HG03558 (cell line): Measurements from ENCODE around the gene LCN6.
A peak's percentile ranks its signal among the peaks of the same experiment; 100 is the strongest.
"Not testable (repeated sequence)": the region's sequence is repeated elsewhere in the genome, so short reads cannot be mapped to it uniquely, and the experiment has no call there.

Experiments
- ATAC-seq: cut with Tn5 transposase; IDR thresholded peaks from one replicate; pipeline ENCODE4 v1.9.1; 2021; ENCODE audit warnings: moderate number of reproducible peaks; ENCODE audit not compliant: unreplicated experiment; ENCODE audit errors: extremely low read depth

The LCN6 gene

DNA sequence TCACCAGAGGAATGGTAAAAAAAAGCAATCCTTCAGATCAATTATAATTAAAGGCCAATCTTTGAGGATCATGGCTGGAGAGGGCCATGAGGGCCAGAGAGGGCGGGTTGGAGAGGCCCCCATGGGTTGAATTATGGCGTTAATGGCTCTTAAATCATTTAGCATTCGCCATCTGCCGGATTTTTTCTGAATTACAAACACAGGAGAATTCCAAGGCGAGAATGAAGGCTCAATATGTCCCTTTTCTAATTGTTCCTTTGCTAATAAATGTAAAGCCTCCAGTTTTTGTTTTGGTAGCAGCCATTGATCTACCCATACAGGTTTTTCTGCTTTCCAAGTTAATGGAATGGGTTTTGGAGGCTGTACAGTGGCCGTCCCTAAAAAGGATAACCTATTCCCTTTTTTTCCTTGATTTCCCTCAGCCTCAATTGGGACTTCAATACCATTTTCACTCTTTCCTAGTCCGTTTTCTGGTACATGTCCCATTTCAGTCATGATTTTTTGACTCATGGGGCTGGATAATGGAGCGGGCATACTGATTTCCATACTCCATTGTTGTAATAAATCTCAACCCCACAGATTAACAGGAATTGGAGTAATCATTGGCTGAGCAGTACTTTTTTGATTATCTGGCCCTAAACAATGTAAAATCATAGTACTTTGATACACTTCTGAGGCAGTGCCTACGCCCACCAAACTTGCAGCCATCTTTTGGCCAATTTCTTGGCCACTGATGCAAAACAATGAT lies 36.1 kb upstream of the LCN6 start:
- no peak for ATAC-seq

DNA sequence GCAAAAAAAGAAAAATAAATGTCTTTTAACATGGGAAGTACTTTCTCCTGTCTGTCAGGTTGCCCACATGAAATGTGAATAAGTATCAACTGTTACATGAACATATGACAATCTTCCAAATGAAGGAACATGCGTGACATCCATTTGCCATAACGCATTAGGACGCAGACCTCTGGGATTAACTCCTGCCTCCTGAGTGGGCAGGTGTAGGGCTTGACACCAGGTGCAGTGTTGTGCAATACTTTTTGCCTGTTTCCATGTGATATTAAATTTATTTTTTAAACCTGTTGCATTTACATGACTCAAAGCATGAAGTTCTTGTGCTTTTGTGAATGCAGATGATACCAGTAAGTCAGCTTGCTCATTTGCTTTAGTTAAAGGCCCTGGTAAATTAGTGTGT lies 34.1 kb upstream of the LCN6 start:
- no peak for ATAC-seq

DNA sequence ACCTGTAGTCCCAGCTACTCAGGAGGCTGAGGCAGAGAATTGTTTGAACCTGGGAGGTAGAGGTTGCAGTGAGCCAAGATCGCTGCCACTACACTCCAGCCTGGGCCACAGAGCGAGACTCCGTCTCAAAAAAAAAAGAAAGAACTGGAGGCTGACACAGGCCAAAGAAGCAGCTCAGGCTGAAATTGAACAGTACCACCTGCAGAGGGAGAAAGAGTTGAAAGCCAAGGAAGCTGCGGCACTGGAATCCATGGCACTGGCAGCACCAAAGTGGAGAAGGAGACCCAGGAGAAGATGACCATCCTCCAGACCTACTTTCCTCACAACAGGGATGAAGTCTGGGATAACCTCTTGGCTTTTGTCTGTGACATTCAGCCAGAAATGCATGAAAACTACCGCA lies 31.5 kb upstream of the LCN6 start:
- no peak for ATAC-seq

DNA sequence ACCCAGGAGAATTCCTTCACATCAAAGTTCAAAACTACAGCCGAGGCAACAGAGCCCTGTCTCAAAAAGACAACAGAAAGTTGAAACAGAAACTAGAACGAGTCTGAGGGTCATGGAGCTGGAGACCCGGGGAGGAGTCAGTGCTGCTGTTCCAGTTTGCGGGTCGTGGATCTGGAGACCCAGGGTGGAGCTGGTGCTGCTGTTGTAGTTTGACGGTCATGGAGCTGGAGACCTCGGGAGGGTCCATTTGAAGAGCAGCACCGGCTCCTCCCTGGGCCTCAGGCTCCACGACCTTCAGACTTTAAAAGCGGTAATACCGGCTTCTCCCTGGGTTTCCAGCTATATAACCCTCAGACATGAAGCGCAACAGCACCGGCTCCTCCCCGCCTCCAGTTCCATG lies 29.0 kb upstream of the LCN6 start:
- ATAC-seq, result no peak

DNA sequence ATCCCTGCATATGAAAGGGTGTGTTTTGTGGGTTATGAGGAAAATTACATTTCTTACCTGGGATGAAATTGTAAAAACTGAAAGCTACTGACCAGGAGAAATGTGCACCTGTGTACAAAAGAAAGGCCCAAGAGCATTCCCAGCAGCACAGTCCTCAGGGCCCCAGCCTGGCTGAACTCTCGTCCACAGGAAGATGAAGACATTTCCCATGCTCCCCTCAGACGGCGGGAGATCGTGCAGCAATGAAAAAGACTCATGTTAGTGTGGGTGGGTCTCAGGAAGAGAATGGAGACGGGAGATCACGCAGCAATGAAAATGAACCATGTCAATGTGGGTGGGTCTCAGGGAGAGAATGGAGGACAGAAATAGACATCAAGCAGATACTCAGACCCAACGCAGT lies 28.6 kb upstream of the LCN6 start:
- ATAC-seq, result no peak

DNA sequence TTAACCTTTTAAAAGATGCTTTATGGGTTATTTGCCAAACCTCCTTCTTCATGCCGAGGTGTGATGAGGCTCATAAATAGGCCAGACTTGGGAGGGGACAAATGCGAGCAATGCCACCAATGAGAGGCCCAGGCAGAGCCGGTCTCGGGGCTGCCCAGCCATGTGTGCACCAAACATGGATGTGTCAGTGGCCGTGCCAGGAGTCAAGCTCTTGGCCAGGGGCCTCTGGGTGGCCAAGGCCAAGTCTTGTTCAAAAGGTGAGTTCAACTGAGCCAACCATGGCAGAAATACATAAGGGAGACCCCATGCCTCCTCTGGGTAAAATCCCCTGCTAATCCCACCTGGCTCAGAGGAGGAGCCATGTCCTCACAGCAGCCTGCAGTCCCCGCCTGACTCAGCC lies 26.9 kb upstream of the LCN6 start:
- ATAC-seq, result no peak

DNA sequence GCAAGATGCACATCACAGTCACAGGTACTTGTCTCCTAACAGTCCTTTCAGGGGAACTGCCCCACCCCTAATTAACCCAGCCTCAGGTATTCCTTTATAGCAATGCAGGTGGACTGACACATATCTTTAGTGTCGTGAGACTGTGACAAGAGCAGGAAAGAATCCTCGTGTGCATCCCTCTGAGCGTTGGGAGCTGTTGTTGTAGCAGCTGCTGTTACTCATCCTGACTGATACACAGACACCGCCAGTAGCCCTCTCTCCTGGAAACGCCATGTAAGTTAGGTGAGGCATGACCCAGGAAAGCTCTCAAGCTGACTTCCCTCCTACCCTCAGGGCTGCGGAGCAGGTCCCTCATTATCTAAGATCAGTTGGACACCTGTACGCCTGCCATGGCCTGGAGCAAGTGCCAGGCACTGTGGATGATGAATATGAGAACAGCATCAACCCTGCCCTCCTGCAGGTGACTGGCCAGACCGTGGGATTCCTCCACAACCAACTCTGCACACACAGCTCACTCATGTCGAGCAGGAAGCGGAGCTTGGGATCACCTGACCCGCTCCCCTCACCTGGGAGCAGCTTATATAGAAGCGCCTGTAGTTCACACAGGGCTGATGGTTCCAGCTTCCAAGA lies 26.2 kb upstream of the LCN6 start:
- ATAC-seq, result no peak

DNA sequence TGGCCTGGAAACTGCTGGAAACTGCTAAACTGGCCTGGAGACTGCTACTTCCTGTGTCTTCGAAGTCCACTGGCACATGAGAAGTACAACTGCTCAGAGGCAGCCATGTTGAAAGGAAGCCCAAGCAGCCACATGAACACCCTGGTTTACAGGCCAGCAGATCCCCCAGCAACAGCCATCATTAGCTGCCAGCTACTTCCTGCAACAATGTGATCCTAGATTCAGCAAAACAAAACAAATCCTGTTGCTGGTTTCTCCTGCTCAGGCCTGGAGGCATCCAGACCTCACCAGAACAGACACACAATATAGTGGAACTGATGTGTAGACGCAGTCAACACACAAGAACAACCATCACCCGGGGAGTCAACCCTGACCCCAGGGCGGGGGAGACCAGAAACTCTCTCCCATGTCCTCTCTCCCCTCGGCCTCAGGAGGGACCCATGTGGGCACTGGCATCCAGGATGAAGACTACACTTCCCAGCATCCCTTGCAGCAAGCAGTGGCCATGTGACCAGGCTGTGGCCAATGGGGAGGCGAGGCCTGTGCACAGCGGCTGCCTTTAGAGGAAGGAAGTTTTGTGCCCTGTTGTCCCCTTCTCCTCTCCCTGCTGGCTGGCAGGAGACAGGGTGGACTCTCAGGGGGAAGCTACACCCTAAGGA lies 25.2 kb upstream of the LCN6 start:
- ATAC-seq, result no peak

DNA sequence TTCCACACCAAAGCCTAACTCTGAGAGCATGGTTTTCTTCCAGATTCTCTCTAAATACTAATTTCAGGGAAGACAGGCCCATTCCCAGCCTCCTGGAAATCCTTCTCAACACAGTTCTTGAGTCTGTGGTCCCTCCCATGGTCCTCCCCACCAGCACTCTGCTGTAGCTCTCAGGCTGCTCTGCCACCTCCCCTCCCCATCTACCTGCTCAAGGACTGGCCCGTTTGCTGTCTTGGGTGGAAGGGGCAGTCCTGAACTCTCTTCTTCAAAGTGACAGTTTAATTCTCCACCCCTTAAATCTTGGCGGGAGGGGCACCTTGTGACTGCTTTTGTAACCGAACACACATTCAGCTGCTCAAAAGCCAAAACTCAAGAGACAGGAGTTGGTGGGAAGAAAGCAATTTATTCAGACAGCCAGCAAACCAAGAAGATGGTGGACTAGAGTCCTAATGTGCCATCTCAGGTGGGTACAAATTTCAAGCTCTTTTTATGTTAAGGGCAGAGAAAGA lies 23.6 kb upstream of the LCN6 start:
- ATAC-seq, result no peak

DNA sequence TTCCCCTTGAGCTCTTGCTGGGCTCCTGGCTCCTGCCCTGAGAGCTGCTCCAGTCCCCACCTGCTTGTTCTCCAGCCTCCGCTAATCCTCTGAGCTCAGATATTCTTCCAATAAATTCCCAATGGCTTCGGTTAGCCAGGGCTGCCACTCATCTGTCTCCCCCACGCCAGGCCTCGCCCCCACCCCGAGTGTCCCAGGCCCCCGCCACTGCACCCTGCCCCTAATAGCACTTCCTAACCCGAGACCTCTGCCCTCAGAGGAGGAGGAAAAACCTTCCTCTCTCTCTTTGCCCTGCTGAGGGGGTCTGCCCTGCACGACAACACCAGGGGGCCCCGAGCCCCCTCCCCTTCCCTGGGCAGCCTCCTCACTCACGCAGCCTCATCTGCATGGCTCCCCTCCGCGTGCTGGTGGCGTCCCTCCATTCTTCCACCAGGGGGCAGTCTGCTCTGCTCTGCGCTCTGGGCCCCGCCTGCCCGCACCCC lies 21.4 kb upstream of the LCN6 start:
- no peak for ATAC-seq

DNA sequence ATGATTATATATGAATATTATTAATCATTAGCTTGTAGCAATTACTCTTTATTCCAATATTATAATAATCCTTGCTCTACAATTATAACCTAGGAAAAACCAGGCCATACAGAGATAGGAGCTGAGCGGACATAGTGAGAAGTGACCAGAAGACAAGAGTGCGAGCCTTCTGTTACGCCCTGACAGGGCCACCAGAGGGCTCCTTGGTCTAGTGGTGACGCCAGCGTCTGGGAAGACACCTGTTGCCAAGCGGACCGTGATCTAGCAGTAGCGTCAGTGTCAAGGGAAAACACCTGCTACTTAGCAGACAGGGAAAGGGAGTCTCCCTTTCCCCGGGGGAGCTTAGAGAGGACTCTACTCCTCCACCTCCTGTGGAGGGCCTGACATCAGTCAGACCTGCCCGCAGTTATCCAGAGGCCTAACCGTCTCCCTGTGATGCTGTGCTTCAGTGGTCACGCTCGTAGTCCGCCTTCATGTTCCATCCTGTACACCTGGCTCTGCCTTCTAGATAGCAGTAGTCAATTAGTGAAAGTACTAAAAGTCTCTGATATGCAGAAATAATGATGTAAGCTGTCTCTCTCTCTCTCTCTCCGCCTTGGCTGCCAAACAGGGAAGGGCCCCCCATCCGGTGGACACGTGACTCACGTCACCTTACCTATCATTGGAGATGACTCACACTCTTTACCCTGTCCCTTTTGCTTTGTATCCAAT lies 18.2 kb upstream of the LCN6 start:
- not testable (repeated sequence) for ATAC-seq

DNA sequence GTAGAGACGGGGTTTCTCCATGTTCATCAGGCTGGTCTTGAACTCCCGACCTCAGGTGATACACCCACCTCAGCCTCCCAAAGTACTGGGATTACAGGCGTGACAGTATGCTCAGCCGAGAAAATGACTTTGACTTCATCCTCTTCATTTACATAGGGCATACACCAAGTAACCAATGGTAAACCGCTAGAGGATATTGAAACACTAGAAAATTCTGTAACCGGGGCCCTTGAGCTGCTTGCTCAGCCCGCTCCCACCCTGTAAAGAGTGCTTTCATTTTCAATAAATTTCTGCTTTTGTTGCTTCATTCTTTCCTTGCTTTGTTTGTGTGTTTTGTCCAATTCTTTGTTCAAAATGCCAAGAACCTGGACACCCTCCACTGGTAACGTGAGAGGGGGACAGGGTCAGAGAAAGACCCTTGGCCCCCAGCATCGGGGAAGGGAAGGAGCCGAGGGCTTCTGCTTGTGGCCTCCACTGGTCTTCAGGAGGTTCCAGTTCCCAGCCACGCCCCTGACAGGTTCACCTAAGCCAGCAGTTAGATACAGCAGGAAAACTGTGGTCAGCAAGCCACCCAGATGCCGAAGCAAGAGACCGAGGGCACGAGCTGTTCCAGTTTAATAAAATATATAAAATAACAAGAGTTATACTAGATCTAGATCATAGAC lies 17.6 kb upstream of the LCN6 start:
- ATAC-seq, result peak; percentile 44

DNA sequence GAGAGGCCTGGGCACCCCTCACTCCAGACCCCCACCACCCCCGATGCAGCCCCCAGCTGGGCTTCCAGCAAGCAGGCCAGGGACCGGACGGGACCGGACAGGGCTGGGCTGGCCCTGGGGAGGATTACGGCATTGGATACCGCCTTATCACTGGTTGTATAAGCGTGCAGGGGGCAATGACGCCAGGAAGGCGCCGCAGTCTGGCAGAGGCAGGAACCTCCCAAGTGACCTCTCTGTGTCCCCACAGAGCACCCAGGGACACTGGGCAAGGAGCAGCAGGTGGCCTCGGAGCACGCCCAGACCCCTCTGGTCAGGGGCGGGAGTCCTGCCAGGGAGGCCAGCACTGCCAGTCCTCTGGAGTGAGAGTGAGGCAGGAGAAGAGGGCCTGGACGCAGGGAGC lies 16.7 kb upstream of the LCN6 start:
- no peak for ATAC-seq

DNA sequence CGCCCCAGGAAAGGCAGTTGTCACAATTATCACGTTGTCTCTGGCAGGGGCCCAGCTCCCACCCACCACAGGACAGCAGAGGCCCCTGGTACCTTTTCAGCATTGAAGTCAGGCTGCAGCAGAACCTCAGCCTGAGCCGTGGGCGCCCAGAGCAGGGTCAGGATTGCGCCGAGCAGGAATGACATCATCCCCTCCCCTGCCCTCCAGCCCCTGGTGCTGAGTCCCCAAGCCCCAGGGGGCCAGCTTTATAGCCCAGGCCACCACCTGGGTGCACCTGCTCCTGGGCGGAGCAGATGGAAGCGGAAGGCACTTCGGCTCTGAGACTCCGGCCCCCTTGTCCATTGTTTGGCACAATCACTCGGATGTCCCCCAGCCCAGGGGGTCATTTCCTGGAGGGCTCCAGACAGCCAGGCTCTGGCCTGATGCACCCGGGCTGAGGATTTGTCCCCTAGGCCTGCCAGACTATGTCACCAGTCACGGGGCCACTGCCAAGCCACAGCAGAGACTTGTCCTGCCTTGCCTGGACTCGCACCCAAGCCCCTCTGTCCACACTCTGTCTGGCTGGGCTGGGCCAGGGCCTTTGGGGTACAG lies 16.1 kb upstream of the LCN6 start, which contains the start of gene LCN15:
Gene LCN15 (minus strand): TSS at position 218 of the 591 bp plus-strand sequence. CDS start 30 bp downstream, at position 188.
- ATAC-seq, result no peak

DNA sequence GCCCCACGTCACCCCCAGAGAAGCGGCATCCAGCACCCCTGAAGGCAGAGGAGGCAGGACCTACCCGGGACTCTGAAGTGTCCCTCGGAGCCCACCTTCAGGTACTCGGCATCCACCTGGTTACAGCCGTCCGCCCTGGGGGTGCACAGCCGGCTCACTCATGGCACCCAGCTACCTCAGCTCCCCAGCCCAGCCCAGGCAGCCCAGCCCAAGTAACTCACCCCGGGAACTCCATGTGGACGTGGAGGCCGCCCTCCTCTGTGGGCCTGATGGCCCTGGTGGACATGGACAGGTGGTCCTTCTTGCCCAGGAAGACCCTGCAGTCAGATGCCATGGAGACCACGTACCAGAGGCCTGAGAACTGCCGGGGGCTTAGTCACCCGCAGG lies 15.3 kb upstream of the LCN6 start:
- no peak for ATAC-seq

DNA sequence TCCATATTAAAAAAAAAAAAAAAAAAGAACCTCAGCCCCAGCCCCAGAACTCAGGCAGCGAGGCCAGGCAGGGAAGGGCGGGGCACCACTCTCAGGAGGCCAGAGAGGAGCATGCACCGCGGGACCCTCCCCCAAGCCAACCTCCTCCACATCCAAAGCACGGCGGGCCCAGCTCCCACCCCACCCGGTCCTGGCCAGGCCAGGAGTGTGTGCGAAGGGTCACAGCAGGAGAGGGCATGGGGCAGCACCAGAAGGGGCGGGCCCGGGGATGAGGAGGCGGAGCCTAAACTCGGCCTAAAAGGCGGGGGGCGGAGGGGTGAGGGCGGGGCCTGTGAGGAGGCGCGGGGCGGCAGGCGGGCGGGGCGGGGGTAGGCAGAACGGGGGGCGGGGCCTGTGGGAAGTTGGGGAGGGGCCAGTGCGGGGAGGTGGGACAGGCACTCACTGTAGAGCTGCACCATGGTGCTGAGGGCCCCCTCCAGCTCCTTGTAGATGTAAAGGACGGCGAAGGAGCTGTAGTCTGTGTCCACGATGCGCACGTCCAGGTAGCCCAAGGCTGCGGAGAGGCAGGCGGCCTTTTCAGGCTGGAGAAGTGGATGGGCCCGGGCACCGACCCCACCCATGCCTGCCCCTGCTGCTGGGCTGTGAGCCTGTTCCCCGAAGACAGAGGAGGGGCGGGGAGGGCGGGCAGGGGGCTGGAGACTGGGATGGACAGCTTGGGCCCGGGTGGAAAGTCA lies 14.8 kb upstream of the LCN6 start:
- no peak for ATAC-seq

DNA sequence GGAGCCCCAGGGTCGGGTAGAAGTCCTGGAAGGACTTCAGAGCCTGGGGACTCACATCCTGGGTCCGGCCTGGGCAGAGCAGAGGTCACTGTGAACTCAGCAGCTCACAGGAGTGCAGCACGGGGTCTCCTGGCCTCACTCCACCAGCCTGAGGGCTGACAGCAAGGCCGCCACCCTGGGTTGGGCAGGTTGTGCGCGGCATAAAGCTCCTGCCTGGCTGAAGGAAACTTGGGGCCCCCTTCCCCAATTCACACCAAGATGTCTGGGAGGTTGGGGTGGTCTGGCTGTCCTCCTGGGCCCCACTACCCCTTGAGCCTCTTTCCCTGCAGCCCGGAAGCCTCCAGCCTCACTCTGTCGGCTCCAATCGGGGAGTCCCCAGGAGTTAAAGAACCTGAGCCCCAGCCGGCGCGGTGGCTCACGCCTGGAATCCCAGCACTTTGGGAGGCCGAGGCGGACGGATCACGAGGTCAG lies 13.9 kb upstream of the LCN6 start:
- no peak for ATAC-seq

DNA sequence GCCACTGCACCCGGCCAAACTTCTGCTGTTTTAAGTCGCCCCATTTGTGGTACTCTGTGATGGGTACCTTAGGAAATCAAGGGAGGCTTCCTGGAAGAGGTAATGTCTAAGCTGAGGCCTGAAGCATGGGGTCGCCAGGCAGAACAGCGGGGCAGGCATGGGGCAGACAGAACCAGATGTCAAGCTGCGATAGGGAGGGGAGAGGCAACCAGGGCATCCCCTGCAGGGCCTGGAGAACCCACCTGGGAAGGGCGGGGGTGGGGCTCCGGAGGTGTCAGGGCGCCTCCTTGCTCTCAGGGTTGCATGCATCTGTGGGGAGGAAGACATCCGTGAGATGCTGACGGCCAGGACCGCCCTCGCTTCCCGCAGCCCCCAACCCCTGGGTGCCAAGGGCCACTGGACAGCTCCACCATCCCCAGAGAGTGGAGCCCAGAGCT lies 13.2 kb upstream of the LCN6 start:
- no peak for ATAC-seq
